ENCODE data around the gene FHOD3. TPM values are rescaled to one million over a fixed set of nuclear protein-coding genes. Genes with fewer than 3 reads are reported as not detected.

FHOD3 gene
- polyA plus RNA-seq, 3 donors from 2014 or later: not detected

GRCh38 chr18:36527051-36527450, 229.5 kb downstream of the FHOD3 start:
- Mint-ChIP-seq H3K9me3 (peaks cover 0 to 6% (median 0%) of the 10 kb centered on the region in 6 donors), H3K27me3 (ENCODE audit: low read depth in 3 of 3) (peaks cover 5 to 11% (median 7%) of the 10 kb centered on the region in 3 donors), H3K4me1 (peaks cover 0 to 7% of the 10 kb centered on the region in 2 donors), H3K4me3 (no peak overlapping the region), H3K27ac (no peak overlapping the region), H3K36me3 (no peaks in the 10 kb centered on the region)
- no peak for DNase-seq

GRCh38 chr18:36527740-36528455, 230.4 kb downstream of the FHOD3 start:
- Mint-ChIP-seq H3K36me3 (no peaks in the 10 kb centered on the region), H3K9me3 (peaks cover 0 to 6% (median 0%) of the 10 kb centered on the region in 6 donors), H3K27ac (no peak overlapping the region), H3K4me3 (no peak overlapping the region), H3K4me1 (peaks cover 0 to 7% of the 10 kb centered on the region in 2 donors), H3K27me3 (ENCODE audit: low read depth in 3 of 3) (peaks cover 2 to 9% (median 4%) of the 10 kb centered on the region in 3 donors)
- no peak for DNase-seq

GRCh38 chr18:36529747-36530146, 232.2 kb downstream of the FHOD3 start:
- H3K36me3 Mint-ChIP-seq: no peaks in the 10 kb centered on the region
- H3K4me1 Mint-ChIP-seq: peaks cover 13 to 19% of the 10 kb centered on the region in 2 donors
- H3K9me3 Mint-ChIP-seq: peaks cover 0 to 6% (median 0%) of the 10 kb centered on the region in 6 donors
- peaks cover 1 to 11% (median 2%) of the 10 kb centered on the region in 3 donors for H3K27me3 Mint-ChIP-seq (ENCODE audit: low read depth in 3 of 3)
- no peak for DNase-seq
- no peak overlapping the region for H3K27ac Mint-ChIP-seq
- H3K4me3 Mint-ChIP-seq: no peak overlapping the region

GRCh38 chr18:36530676-36531405, 233.3 kb downstream of the FHOD3 start:
- peaks cover 18 to 19% of the 10 kb centered on the region in 2 donors for H3K4me1 Mint-ChIP-seq
- DNase-seq: no peak
- no peak overlapping the region for H3K27ac Mint-ChIP-seq
- peaks cover 1 to 11% (median 2%) of the 10 kb centered on the region in 3 donors for H3K27me3 Mint-ChIP-seq (ENCODE audit: low read depth in 3 of 3)
- no peak overlapping the region for H3K4me3 Mint-ChIP-seq
- H3K36me3 Mint-ChIP-seq: no peaks in the 10 kb centered on the region
- H3K9me3 Mint-ChIP-seq: peaks cover 0 to 6% (median 0%) of the 10 kb centered on the region in 6 donors

GRCh38 chr18:36531636-36532035, 234.1 kb downstream of the FHOD3 start:
- Mint-ChIP-seq H3K27me3 (ENCODE audit: low read depth in 3 of 3) (peaks cover 1 to 11% (median 2%) of the 10 kb centered on the region in 3 donors), H3K27ac (no peak overlapping the region), H3K4me3 (no peak overlapping the region), H3K36me3 (no peaks in the 10 kb centered on the region), H3K4me1 (peaks cover 18 to 19% of the 10 kb centered on the region in 2 donors), H3K9me3 (peaks cover 0 to 6% (median 0%) of the 10 kb centered on the region in 6 donors)
- no peak for DNase-seq

- peaks cover 1 to 11% (median 2%) of the 10 kb centered on the region in 3 donors for H3K27me3 Mint-ChIP-seq (ENCODE audit: low read depth in 3 of 3)
- peaks cover 0 to 6% (median 0%) of the 10 kb centered on the region in 6 donors for H3K9me3 Mint-ChIP-seq
- no peak overlapping the region for H3K27ac Mint-ChIP-seq
- H3K4me1 Mint-ChIP-seq: peaks cover 18 to 20% of the 10 kb centered on the region in 2 donors
- no peaks in the 10 kb centered on the region for H3K36me3 Mint-ChIP-seq
- no peak overlapping the region for H3K4me3 Mint-ChIP-seq
- no peak for DNase-seq
Measured at GRCh38 chr18:36532394-36532793, 234.9 kb downstream of the FHOD3 start.

GRCh38 chr18:36532815-36533214, 235.3 kb downstream of the FHOD3 start:
- no peak overlapping the region for H3K27ac Mint-ChIP-seq
- H3K36me3 Mint-ChIP-seq: no peaks in the 10 kb centered on the region
- H3K4me1 Mint-ChIP-seq: peaks cover 18 to 21% of the 10 kb centered on the region in 2 donors
- H3K9me3 Mint-ChIP-seq: peaks cover 0 to 6% (median 0%) of the 10 kb centered on the region in 6 donors
- H3K27me3 Mint-ChIP-seq (ENCODE audit: low read depth in 3 of 3): peaks cover 1 to 11% (median 2%) of the 10 kb centered on the region in 3 donors
- no peak overlapping the region for H3K4me3 Mint-ChIP-seq
- DNase-seq: no peak

- Mint-ChIP-seq H3K36me3 (no peaks in the 10 kb centered on the region), H3K27me3 (ENCODE audit: low read depth in 3 of 3) (peaks cover 1 to 10% (median 4%) of the 10 kb centered on the region in 3 donors), H3K4me3 (peak overlapping the region in 1 of 5 donors; percentile 2), H3K27ac (no peak overlapping the region), H3K4me1 (peaks cover 18 to 21% of the 10 kb centered on the region in 2 donors), H3K9me3 (peaks cover 0 to 6% (median 0%) of the 10 kb centered on the region in 6 donors)
- DNase-seq: no peak
Measured at GRCh38 chr18:36533446-36534153, 236.1 kb downstream of the FHOD3 start.

GRCh38 chr18:36534154-36534688, 236.7 kb downstream of the FHOD3 start:
- H3K27me3 Mint-ChIP-seq (ENCODE audit: low read depth in 3 of 3): peaks cover 1 to 8% (median 4%) of the 10 kb centered on the region in 3 donors
- H3K36me3 Mint-ChIP-seq: no peaks in the 10 kb centered on the region
- H3K27ac Mint-ChIP-seq: no peak overlapping the region
- peak in 1 of 3 donors; percentile 1 for DNase-seq
- H3K4me3 Mint-ChIP-seq: peak overlapping the region in 1 of 5 donors; percentile 2
- peaks cover 18 to 21% of the 10 kb centered on the region in 2 donors for H3K4me1 Mint-ChIP-seq
- peaks cover 0 to 6% (median 0%) of the 10 kb centered on the region in 6 donors for H3K9me3 Mint-ChIP-seq

- Mint-ChIP-seq H3K9me3 (peaks cover 0 to 6% (median 0%) of the 10 kb centered on the region in 6 donors), H3K4me3 (no peak overlapping the region), H3K36me3 (no peaks in the 10 kb centered on the region), H3K4me1 (peaks cover 18 to 21% of the 10 kb centered on the region in 2 donors), H3K27ac (no peak overlapping the region), H3K27me3 (ENCODE audit: low read depth in 3 of 3) (peaks cover 0 to 8% (median 2%) of the 10 kb centered on the region in 3 donors)
- DNase-seq: no peak
Measured at GRCh38 chr18:36535202-36535935, 237.9 kb downstream of the FHOD3 start.

GRCh38 chr18:36536426-36536825, 238.9 kb downstream of the FHOD3 start:
- Mint-ChIP-seq H3K36me3 (no peaks in the 10 kb centered on the region), H3K9me3 (peaks cover 0 to 3% (median 0%) of the 10 kb centered on the region in 6 donors), H3K27me3 (ENCODE audit: low read depth in 3 of 3) (peaks cover 0 to 8% (median 2%) of the 10 kb centered on the region in 3 donors), H3K27ac (no peak overlapping the region), H3K4me3 (no peak overlapping the region), H3K4me1 (peaks cover 18% of the 10 kb centered on the region in 2 donors)
- no peak for DNase-seq

- Mint-ChIP-seq H3K27ac (no peak overlapping the region), H3K4me3 (no peak overlapping the region), H3K4me1 (peaks cover 14 to 18% of the 10 kb centered on the region in 2 donors)
Measured at GRCh38 chr18:36537289-36537688, 239.8 kb downstream of the FHOD3 start.

More at GRCh38 chr18:36537289-36537688, 239.8 kb downstream of the FHOD3 start:
- H3K9me3 Mint-ChIP-seq: no peaks in the 10 kb centered on the region
- DNase-seq: no peak
- H3K36me3 Mint-ChIP-seq: no peaks in the 10 kb centered on the region
- peaks cover 0 to 4% (median 2%) of the 10 kb centered on the region in 3 donors for H3K27me3 Mint-ChIP-seq (ENCODE audit: low read depth in 3 of 3)
